Measurements from ENCODE around the gene GON4L. TPM values are rescaled to one million over a fixed set of nuclear protein-coding genes. Genes with fewer than 3 reads are reported as not detected.

The GON4L gene
- total RNA-seq, 3 donors from 2014 or later (not counting 1 experiment from before 2014, with no cell fraction given): 127 to 147 (median 146) TPM

GRCh38 chr1:155867766-155868165, 10.8 kb upstream of the GON4L start:
- H3K4me1 ChIP-seq (ENCODE audit: control insufficient read depth, insufficient read depth, low read length): no peaks in the 10 kb centered on the region
- Mint-ChIP-seq H3K27me3 (ENCODE audit: low read depth in 2 of 2) (no peaks in the 10 kb centered on the region), H3K4me3 (no peak overlapping the region), H3K4me1 (peaks cover 6 to 16% of the 10 kb centered on the region in 2 donors), H3K27ac (peak overlapping the region in 1 of 2 donors; percentile 31), H3K36me3 (peaks cover 8% of the 10 kb centered on the region), H3K9me3 (no peaks in the 10 kb centered on the region)
- WGBS (ENCODE audit: insufficient coverage): 94% methylated on average over 8 of the region's 8 CpGs
- ATAC-seq (no peak), DNase-seq (no peak)
- peaks cover 21% of the 10 kb centered on the region for H3K36me3 ChIP-seq (ENCODE audit: control insufficient read depth, insufficient read depth, low read length)
- H3K27ac ChIP-seq (ENCODE audit: low read length): no peak overlapping the region
- H3K27me3 ChIP-seq (ENCODE audit: control insufficient read depth, insufficient read depth, low read length): no peaks in the 10 kb centered on the region
- TF ChIP-seq, protein P1, sequence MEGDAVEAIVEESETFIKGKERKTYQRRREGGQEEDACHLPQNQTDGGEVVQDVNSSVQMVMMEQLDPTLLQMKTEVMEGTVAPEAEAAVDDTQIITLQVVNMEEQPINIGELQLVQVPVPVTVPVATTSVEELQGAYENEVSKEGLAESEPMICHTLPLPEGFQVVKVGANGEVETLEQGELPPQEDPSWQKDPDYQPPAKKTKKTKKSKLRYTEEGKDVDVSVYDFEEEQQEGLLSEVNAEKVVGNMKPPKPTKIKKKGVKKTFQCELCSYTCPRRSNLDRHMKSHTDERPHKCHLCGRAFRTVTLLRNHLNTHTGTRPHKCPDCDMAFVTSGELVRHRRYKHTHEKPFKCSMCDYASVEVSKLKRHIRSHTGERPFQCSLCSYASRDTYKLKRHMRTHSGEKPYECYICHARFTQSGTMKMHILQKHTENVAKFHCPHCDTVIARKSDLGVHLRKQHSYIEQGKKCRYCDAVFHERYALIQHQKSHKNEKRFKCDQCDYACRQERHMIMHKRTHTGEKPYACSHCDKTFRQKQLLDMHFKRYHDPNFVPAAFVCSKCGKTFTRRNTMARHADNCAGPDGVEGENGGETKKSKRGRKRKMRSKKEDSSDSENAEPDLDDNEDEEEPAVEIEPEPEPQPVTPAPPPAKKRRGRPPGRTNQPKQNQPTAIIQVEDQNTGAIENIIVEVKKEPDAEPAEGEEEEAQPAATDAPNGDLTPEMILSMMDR (IDR thresholded peaks at IDR 0.05): no peak
- no peaks in the 10 kb centered on the region for H3K9me3 ChIP-seq (ENCODE audit: control insufficient read depth, insufficient read depth, low read length)
- H3K4me3 ChIP-seq (ENCODE audit: low read length): no peak overlapping the region
- intact Hi-C loops (cut with micrococcal nuclease): no loop called here

- DNase-seq (no peak), ATAC-seq (no peak)
- H3K36me3 ChIP-seq (ENCODE audit: control insufficient read depth, insufficient read depth, low read length): peaks cover 4% of the 10 kb centered on the region
- no peaks in the 10 kb centered on the region for H3K9me3 ChIP-seq (ENCODE audit: control insufficient read depth, insufficient read depth, low read length)
- intact Hi-C loops (cut with micrococcal nuclease): no loop called here
- H3K27me3 ChIP-seq (ENCODE audit: control insufficient read depth, insufficient read depth, low read length): no peaks in the 10 kb centered on the region
- no peak overlapping the region for H3K4me3 ChIP-seq (ENCODE audit: low read length)
- Mint-ChIP-seq H3K27ac (no peak overlapping the region), H3K9me3 (no peaks in the 10 kb centered on the region), H3K4me3 (no peak overlapping the region), H3K4me1 (peaks cover 19 to 26% of the 10 kb centered on the region in 2 donors), H3K27me3 (ENCODE audit: low read depth in 2 of 2) (no peaks in the 10 kb centered on the region), H3K36me3 (no peaks in the 10 kb centered on the region)
- H3K27ac ChIP-seq (ENCODE audit: low read length): no peak overlapping the region
- TF ChIP-seq, protein P1 (IDR thresholded peaks at IDR 0.05): no peak
- peaks cover 13% of the 10 kb centered on the region for H3K4me1 ChIP-seq (ENCODE audit: control insufficient read depth, insufficient read depth, low read length)
Measured at GRCh38 chr1:155864393-155864792, 7.4 kb upstream of the GON4L start.

- Mint-ChIP-seq H3K27me3 (ENCODE audit: low read depth in 2 of 2) (no peaks in the 10 kb centered on the region), H3K36me3 (no peaks in the 10 kb centered on the region), H3K27ac (peak overlapping the region; percentile 95 to 99), H3K4me3 (no peak overlapping the region), H3K9me3 (no peaks in the 10 kb centered on the region), H3K4me1 (peaks cover 30% of the 10 kb centered on the region in 2 donors)
- Histone ChIP-seq H3K9me3 (ENCODE audit: control insufficient read depth, insufficient read depth, low read length) (no peaks in the 10 kb centered on the region), H3K27ac (ENCODE audit: low read length) (no peak overlapping the region), H3K27me3 (ENCODE audit: control insufficient read depth, insufficient read depth, low read length) (no peaks in the 10 kb centered on the region), H3K4me1 (ENCODE audit: control insufficient read depth, insufficient read depth, low read length) (peaks cover 24% of the 10 kb centered on the region), H3K4me3 (ENCODE audit: low read length) (no peak overlapping the region), H3K36me3 (ENCODE audit: control insufficient read depth, insufficient read depth, low read length) (no peaks in the 10 kb centered on the region)
- DNase-seq (no peak), ATAC-seq (no peak)
- TF ChIP-seq, protein P1 (IDR thresholded peaks at IDR 0.05): no peak
- WGBS (ENCODE audit: insufficient coverage): 100% methylated on average over 2 of the region's 2 CpGs
- intact Hi-C loops (cut with micrococcal nuclease): loop anchor here (2.0 kb wide), 1 partner anchor 73 kb away; the partner anchor contains the start of gene KHDC4
Measured at GRCh38 chr1:155861896-155862295, 4.9 kb upstream of the GON4L start.

- Mint-ChIP-seq H3K36me3 (no peaks in the 10 kb centered on the region), H3K4me3 (peak overlapping the region; percentile 94), H3K27me3 (ENCODE audit: low read depth in 2 of 2) (no peaks in the 10 kb centered on the region), H3K27ac (peak overlapping the region; percentile 95 to 99), H3K9me3 (no peaks in the 10 kb centered on the region), H3K4me1 (peaks cover 38 to 39% of the 10 kb centered on the region in 2 donors)
- intact Hi-C loops (cut with micrococcal nuclease): loop anchor here (2.0 kb wide), 1 partner anchor 74 kb away; the partner anchor contains the start of gene KHDC4
- TF ChIP-seq, protein P1 (IDR thresholded peaks at IDR 0.05): no peak
- Histone ChIP-seq H3K27me3 (ENCODE audit: control insufficient read depth, insufficient read depth, low read length) (no peaks in the 10 kb centered on the region), H3K4me3 (ENCODE audit: low read length) (no peak overlapping the region), H3K36me3 (ENCODE audit: control insufficient read depth, insufficient read depth, low read length) (no peaks in the 10 kb centered on the region), H3K4me1 (ENCODE audit: control insufficient read depth, insufficient read depth, low read length) (peaks cover 32% of the 10 kb centered on the region), H3K27ac (ENCODE audit: low read length) (peak overlapping the region; percentile 86), H3K9me3 (ENCODE audit: control insufficient read depth, insufficient read depth, low read length) (no peaks in the 10 kb centered on the region)
- DNase-seq (no peak), ATAC-seq (no peak)
- 80% methylated on average over 2 of the region's 2 CpGs for WGBS (ENCODE audit: insufficient coverage)
Measured at GRCh38 chr1:155860970-155861510, 4.0 kb upstream of the GON4L start.
